GM19324 (cell line): ENCODE data around the gene TBL1X.

Experiments used
- ATAC-seq: cut with Tn5 transposase; IDR thresholded peaks from one replicate; pipeline ENCODE4 v1.9.1; 2021; ENCODE audit warnings: mild to moderate bottlenecking, moderate library complexity; ENCODE audit not compliant: unreplicated experiment, low FRiP score

The TBL1X gene

DNA sequence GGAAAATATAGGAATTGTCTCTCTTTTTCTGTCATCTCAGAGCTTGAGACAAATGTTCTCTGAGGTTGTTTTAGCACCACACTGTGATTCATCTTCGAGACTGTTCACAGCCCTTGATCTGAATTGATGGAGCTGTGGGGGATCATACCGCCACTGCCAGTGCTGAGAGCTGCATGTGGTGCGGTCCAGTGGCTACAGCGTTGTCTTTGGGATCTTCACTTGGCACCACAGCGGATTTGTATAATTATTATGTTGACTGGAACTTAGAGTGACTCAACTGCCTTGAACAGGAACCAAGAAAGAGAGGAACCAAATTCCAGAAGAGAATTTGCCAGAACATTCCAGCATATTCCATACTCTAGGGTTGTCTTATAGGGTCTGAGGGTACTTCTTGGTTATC, 29.1 kb downstream of the TBL1X start:
- ATAC-seq = no peak

DNA sequence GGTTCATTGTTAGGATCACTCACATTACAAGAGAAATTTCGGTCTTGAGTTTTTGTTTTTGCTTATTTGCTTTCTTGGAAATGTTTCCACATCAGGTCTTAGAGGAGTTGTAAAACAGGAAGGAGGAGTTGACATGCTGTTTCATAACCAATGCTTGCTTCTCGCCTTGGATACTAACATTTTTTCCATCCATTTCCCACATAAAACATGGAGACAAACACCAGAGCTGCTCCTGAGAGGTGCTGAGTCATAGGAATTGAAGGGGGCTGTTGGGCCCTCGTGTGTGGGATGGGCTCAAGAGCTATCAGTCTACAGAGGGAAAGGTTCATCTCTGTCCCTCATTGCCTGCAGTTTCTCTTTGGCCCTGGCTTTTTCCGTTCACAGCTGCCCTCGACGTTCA, 29.9 kb downstream of the TBL1X start:
- no peak for ATAC-seq

DNA sequence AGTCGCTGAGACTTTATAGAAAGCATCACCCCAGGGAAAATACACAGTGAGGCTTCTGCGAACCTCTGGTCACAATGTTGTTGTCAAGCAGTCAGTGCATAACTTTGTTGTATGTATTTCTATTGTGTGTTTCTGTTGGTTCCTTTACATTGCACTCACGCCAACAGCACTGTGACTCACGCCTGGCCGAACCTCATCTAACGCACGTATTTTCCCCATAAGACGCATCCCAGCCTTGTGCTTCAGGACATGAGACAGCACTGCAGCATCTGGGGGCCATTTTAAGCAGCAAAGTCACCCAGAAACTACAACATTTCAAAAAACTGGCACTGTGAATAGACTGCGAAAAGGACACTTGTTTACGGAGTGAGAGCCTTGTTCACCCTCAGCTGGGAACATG, 30.6 kb downstream of the TBL1X start:
- no peak for ATAC-seq

DNA sequence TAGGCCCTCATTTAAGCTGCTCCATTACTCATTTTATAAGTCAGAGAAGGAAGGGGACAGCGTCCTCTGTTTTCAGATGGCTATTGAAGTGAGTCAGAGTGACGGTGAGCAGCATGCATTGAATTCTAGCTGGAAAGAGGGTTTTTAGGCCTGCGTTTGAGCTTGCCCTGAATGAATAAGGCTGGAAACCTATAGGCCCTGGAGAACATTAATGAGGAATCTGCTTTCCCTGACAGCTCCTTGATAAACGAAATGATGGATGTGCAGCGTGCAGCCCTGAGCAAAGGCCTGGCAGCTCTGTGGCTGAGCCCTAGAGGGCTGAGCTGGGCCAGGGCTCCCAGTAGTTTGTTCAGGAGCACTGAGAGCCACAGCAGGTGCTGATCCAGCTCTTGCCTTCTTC, 33.4 kb downstream of the TBL1X start:
- no peak for ATAC-seq

DNA sequence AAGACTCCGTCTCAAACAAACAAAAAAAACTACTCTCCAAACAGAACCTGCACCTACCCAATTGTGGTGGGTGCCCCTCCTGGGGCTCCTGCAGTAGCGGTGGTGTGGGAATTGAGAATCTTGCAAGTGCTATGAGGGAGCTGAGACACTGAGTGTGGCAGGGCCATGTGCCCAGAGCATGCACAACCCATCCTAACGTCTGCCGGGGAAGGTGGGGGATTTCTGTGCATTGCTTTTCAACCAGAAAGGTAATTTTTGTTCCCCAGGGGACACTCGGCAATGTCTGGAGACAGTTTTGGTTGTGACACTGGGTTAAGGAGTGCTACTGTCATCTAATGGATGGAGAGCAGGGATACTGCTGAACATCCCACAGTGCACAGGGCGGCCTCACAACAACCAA, 35.7 kb downstream of the TBL1X start:
- no peak for ATAC-seq

DNA sequence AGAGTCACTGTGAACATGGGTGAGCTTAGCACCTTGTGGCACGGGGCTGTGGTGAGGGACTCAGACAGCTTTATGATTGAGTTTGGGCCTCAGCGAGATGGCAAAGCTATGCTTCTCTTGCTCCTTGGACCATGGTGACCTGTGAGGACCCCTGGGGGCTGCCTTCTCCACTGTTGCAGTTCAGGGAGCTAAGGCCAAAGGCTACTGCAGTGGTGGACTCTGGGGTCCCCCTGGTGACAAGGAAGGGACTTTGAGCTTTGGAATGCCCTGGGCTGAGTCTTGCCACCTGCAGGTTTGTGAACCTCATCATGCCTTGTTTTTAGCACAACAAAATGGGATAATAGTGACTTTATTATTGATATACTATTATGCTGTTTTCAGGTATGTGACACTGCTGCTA, 36.5 kb downstream of the TBL1X start:
- ATAC-seq = no peak

DNA sequence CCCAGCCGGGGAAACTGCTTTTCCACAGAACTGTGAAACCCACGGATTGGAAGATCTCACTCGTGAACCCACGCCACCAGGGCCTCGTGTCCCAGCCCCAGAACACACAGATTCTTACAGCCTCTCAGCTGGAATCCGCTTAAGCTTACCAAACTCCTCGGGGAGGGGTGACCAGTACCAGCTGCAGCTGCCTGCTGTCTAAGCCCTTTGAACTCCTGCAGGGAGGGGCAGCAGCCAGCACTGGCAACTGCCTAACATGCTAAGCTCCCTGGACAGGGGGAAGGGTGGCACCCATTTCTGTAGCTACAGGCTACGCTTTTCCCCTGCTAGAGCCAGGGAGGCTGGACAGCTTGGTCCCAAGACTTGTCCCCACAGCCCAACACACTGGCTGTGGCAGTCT, 38.4 kb downstream of the TBL1X start:
- no peak for ATAC-seq

DNA sequence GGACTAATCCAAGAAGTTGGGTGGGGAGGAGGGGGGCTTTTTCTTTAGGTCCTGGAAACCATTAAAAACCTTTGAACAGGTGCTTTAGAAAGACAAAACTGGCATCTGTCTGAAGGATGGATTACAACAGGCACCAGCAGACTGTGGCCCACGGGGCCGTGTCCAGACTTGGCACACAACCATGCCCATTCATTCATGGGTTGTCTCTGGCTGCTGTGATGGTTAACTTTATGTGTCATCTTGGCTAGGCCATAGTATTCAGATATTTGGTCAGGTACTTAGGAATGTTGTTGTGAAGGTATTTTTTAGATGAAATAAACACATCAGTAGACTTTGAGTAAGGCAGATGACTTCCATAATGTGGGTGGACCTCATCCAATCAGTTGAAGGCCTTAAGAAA, 45.5 kb downstream of the TBL1X start:
- no peak for ATAC-seq

DNA sequence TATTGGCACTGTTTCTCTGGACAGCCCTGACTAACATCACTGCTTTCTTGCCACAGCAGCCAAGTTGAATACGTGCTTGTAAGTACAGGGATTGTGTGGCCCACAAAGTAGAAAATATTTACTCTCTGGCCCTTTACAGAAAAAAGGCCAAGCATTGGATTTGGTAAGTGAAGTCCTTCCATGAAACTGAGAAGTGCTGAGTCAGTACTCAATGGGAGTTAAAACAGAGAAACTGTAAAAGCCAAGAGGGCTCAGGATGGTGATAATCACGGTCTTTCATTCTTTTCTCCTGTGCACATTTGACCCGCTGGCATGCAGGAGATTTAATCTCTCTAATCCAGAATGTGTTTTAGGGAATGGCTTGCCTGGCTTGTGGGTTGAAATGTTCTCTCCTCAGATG, 46.1 kb downstream of the TBL1X start:
- ATAC-seq = no peak

DNA sequence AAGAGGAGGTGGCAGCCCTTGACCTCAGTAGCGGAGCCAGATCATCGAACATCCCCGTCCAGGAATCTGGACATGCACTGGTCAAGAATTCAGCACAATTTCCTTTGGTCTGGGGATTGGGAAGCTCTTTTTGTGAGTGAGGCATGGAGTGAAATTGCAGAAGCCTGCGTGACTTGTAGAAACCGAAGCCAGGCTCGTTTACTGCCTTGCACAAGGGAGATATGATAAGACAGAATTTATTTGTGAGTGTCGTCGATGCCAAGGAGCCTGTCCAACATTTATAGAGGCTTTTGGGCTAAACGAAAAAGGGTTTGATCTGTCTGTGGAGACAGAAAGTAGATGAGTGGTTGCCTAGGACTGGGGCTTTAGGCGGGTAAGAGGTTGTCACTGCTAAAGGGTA, 50.6 kb downstream of the TBL1X start:
- no peak for ATAC-seq

DNA sequence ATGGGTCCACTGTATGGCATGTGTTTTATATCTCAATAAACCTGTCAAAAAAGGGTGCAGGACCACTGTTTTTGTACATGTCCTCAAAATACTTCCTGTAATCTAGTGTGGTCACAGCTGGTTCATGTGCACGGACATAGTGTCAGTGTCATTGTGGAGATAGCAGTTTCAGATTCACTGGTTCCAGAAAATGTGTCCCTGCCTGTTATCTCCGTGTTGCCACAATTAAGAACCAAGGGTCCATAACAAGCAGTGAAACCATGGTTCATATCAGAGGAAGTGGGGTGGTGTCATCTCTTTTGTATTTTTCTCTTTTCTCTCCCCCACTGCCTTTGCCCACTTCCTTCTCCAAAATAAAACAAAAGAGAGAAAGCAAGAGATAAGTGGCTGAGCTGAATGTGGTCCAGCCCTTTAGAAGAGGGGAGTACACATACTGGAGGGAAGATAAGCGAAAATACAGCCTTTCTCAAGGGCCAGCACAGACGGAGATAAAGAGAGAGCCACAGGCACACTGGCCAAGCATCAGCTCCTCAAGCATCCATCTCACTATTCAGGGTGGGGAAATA, 51.2 kb downstream of the TBL1X start:
- no peak for ATAC-seq

DNA sequence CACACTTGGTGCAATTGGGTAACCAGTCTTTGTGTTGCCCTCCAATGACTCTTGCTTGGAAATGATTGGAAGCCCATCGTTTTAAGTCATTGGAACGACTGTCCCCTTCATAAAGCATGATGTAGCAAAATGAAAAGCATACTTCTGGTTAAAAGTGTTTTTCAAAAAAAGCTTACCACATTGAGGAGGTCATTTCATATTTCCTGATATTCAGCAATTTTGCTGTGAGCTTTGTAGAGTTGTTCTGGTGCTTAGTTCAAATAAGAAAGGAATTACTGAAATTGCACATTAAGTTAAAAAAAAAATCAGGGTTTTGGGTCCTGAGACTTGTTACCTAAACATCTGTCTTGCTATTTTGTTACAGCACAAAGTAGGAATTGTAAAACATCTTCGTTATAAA, 51.8 kb downstream of the TBL1X start:
- no peak for ATAC-seq

DNA sequence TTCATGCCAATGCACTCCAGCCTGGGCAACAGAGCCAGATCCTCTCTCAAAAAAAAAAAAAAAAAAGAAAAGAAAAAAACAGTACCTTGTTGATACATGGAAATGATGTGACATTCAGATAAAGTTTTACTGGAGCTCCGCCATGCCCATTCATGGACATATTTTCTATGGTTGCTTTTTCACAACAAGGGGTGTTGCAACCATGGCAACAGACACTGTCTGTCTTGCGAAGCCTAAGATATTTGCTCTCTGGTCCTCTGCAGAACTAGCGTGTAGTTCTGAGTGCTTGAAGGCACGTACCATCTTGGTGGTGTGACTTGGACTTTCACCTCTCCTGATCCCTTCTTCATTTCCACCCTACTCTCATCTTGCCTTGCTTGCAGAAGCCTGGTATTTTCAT, 53.2 kb downstream of the TBL1X start:
- no peak for ATAC-seq

DNA sequence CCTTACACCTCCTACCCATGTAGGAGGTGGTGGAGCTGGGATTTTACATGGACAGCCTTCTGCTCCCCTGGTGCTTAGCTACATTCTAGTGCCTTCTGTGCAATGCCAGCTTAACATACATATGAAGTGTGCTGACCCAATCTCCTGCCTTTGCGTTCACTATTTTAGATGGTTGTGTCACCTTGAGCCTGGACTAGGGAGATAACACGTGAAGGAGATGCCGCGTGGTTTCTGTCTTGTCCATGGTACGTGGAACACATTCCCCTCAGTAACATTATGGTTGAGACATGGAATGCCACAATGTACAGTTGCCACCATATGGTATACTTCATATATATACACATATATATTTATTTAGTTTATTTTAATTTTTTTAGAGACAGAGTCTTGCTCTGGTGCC, 54.0 kb downstream of the TBL1X start:
- ATAC-seq = no peak

DNA sequence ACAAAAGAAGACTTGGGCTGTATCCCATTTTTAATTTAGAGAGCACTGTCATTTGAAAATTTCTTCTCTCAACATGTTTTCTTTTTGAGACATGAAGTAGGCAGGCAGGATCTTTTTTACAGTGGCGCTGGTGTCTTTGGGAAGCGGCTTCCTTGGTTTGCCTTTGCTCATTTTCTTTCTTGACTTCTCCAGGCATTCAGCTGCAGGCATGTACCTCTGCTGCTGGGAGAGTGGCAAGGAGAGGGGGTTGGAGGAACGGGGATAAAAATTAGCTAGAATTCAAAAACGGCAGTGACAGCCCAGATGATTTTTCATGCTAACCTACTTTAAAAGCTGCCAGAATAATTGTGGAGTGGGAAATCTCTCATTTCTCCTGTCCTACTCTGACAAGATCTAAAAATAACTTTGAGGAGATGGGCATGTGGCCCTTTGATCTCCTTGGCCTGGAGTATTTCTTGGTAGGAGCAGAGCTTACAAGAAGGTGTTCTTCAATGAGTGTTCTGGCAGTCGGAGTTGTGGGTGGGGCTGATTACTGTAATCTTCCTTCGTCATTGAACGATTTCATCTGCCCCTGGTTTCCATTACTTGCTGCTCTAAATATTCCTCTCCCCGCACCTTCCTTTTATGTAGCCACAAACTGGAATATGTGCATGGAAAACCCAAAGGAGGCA, 54.8 kb downstream of the TBL1X start:
- no peak for ATAC-seq

DNA sequence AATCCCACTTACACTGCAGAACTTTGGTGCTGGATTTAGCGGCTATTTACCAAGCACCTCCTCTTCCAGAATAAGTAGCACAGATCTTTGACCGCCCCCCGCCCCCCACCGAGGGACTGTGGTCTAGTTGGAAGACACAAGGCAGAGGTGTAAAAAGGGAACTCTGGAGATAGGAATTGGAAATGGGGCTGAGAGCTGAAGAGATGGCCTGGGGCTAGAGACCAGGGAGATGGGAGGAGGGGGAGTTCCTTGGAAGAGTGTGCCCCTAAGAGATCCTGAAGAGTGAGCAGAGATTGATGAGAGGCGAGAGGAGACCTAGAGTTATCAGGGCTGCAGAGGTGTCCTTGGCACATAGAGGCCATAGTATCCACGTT, 55.3 kb downstream of the TBL1X start:
- no peak for ATAC-seq

DNA sequence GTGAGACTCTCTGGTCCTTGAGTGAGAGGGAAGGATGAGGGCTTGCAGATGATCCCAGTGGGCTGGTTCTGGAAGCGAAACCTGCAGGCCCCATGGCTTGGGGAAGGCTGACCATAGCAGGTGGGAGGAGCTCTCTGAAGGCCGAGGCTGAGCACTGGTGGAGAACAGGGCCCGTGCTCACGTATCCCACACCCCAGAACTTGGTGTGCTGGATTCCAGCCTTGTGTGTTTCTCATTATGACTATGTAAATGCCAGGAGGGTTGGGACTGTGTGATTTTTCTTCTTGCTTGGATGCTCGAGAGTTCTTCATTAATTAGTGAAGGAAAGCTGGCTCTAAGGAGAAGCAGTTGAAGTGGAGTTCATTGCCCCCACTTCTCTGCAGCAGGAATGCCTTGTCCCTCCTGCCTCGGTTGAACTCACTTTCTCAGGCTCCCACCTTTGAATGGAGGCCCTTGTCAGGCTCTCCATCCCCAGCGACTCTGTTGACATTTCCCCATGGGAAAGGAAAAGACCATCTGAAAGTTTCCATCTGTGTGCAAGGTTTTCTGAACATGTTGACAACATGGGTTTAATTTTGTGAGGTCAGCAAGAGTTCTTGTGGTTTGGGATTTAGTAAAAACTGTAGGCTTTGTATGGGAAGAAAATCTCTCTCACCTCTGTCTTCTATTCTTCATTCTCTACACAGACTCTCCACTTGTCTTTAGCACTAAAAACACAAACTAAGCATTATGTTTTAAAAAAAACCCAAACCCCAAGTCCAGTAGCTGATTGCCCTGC, 57.7 kb downstream of the TBL1X start:
- ATAC-seq = no peak

DNA sequence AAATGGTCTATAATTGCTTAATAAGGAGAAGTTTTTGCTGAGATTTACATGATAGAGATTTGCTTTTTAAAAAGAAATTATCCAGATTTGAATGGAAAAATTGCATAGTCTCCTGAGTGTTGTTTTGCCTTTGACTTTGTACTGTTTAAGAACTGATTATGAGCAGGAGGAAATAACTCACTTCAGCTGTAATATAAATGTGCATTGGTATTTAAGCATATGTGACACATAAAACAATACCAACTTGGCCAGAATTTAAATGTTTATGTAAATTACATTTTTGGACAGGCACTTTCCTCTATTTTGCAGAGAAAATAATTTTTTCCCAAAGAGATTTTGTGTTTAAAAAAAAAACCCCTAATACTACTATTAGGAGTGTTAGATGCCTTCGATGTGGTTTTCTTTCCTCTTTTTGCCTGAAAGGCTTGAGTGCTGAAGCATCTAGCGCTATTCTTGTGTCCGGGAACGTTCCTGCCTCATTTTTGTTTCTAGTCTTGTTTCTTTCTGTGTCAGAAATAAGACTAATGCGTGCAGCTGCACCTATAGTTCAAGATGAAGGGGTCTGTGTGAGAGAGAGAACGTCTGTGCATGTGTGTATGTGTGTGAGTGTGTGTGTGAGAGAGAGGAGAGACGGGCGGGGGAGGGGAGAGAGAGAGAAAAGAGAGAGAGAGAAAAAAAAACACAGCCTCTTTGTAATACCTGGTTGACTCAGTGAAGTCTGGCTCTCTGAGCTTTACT, 60.8 kb downstream of the TBL1X start:
- ATAC-seq = no peak

DNA sequence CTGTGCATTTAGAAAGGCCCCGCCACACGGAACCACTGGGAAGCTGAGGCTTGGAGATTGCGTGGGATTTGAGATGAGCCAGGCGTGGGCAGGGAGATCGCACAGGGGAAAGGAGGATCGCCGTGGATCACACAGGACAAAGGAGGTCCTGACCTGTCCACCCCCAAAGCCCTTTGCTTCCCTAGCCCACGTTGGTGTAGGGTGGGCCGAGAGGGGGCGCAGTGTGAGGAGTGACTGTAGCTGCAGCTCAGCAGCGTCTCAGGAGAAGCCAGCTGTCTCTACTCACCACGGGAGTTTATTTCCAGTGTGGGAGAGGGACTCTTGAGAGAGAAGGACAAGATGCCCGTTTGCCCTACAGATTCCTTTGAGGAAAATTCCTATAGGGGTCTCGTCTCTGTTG, 62.1 kb downstream of the TBL1X start:
- ATAC-seq = no peak

DNA sequence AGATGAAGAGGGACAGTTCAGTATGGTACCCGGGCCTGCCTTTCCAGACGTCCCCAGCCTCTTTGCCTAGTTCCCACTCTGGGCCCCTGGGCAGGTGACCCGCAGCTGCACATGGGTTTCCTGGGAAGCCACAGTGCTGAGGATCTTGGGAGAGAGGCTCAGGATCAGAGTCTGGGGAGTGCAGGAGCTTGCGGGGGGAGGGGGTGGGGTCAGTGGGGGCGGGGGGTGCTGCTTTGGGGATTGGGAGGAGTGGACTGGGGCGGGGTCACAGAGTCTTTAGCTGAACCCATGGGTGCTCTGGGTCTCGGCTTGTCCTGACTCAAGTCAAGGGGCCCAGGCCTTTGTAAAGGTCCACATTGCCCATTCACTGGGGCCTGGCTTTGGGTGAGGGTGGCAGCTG, 63.6 kb downstream of the TBL1X start:
- ATAC-seq = no peak

DNA sequence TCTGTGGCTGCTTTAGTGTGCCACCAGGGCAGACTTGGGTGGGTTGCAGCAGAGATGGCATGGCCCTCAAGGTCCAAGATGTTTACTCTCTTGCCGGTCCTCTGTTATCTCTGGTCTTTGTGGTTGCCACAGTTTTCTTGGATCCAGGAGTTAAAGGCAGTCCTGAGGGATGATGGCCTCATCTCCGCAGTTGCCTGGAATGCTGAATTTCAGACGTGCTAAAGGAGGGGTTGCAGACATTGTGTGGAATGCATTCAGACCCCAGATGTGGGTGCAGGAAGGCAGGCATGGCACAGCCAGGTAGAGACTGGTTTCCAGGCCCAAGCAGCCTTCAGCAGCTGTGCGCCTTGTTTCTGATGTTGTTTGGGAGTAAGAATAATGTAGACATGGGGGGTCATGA, 64.4 kb downstream of the TBL1X start:
- ATAC-seq = no peak
